UCSD-AML1 (cell line): ENCODE measurements around the gene PRCC.
"Not testable (repeated sequence)": the region's sequence is repeated elsewhere in the genome, so short reads cannot be mapped to it uniquely, and the experiment has no call there.

ENCODE experiments used
- DNase-seq: peaks from one replicate; lab custom pipeline; 2025; ENCODE audit not compliant: unreplicated experiment; lab: John Stamatoyannopoulos, UW

PRCC gene

DNA sequence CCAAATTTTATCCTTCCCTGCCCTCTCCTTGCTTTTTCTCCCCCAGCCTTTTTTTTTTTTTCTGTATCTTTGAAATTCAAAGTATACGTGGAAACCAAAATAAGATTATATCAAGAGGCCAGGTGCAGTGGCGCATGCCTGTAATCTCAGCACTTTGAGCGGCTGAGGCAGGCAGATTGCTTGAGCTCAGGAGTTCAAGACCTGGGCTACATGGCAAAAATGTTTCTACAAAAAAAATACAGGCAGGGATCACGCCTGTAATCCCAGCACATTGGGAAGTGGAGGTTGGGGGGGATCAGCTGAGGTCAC is 6.6 kb upstream of the PRCC start:
- DNase-seq: no peak

- DNase-seq: not testable (repeated sequence)
Observed at GRCh38 chr1:156765136-156765535, 2.2 kb upstream of the PRCC start.

DNA sequence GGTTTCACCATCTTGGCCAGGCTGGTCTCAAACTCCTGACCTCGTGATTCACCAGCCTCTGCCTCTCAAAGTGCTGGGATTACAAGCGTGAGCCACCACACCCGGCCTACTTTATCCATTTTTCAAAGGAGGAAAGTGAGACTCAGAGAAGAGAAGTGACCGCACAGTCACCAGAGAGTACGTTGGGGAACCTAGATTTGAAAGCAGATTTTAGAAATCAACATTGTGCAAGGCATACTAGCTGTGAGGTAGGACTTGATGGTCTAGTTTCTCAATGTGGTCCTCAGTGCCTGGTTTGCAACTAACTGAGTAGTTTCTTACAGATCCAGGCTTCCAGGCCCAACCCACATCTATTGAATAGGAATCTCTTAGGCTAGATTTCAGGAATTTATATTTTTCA is 1.7 kb upstream of the PRCC start:
- DNase-seq: no peak

DNA sequence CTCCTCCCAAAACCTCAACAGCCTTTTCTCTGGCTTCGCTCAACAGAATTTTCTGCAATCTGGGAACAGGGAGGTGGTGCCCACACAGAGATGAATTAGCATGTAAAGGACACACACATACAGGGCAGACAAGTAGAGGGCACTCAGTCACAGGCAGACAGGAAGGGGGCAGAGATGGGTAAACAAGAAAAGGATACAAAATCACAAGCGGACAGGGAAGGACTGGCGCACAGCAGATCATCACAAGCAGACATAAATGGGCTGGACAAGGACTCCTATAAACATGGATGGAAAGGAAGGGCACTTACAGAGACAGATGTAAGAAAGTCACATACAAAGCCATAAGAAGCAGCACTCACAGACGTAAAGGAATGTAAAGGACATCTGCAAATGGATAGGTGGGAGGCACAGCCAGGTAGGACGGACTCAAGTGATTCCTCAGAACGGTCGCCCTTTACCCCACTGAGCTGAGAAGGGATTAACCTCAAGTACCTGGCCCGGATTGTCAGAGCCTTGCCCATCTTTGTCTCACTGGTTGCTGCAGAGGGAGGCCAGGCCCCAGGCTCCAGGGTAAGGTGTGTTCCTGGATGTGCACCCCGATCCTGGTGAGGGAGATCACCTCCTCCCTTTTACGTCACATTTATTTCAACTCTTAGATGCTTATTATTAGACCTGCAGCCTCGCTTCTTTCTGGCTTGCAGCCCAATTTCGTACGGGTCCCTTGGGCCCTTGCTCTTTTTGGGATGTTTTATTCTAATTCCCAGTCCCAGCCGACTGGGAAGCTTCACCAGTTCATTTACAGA is 836 bp upstream of the PRCC start:
- DNase-seq: no peak

DNA sequence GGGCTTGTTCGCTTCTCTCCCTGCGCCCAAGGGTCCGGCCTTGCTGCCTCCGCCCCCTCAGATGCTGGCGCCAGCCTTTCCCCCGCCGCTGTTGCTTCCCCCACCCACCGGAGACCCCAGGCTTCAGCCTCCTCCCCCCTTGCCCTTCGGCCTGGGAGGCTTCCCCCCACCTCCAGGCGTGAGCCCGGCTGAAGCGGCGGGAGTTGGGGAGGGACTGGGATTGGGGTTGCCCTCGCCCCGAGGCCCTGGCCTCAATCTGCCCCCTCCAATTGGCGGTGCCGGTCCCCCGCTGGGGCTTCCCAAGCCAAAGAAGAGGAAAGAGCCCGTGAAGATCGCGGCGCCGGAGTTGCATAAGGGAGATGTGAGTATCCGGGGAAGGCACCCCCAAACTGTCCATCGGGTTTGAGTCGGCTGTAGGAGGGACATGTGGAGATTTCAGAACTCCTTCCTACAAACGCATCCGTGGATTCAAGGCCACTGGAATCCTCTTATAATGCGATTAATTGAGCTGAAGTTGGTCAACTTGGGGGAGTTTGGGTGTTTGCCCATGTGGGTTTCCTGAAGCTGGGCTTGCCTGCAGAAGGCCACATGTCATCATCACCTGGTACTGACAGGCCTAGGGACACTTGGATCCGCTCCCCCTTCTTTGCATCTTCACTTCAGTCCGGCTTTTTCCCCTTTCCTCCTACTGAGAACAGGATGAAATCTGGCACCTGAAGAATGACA is 707 bp downstream of the PRCC start:
- DNase-seq: no peak

DNA sequence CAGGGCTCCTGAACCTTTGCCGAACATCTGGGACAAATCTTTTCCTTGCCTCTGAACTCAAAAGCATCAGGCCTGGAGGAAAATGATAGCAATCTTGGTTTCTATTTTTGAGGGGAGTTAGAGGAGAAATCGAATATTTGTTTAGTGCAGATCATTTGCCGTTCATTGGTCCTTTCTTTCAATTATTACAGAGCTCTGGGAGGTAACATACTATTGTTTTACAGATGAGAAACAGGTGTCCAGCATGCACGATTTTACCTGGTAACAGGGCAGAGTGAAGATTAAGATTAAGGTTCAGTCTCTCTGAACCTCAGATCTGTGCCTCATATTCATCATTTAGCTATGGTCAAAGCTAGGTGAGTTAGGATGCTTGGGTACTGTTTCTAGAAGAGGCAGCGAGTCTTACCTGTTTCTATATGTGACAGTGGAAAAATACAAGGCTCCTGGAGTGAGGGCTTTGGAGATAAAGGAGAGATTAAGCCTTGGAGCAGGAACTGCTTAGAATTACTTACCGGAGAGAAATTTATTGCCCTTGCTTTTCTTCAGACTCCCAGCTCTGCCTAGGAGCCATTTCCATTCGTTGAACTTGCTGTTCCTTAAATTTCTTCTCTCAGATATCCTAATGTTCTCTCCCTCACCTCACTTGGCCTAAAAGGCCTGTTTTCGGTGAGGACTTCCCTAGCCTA is 1.4 kb downstream of the PRCC start:
- no peak for DNase-seq

GRCh38 chr1:156772222-156772621 is 4.9 kb downstream of the PRCC start:
- DNase-seq: no peak

- no peak for DNase-seq
Observed at GRCh38 chr1:156772728-156773497, 5.6 kb downstream of the PRCC start.

- no peak for DNase-seq
Observed at GRCh38 chr1:156773607-156774006, 6.3 kb downstream of the PRCC start.

DNA sequence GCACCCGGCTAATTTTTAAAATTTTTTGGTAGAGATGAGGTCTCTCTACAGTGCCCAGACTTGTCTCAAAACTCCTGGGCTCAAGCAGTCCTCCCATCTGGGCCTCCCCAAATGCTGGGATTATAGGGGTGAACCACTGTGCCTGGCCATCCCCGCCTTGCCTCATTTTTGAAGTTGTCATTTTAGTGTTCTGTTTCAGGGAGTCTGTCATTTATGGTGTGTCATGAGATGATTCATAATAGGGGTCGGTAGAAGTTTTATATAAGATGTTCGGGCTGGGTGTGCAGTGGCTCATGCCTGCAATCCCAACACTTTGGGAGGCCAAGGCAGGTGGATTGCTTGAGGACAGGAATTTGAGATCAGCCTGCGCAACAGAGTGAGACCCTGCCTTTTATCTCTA is 8.5 kb downstream of the PRCC start:
- no peak for DNase-seq

GRCh38 chr1:156776942-156777341 is 9.6 kb downstream of the PRCC start:
- no peak for DNase-seq

DNA sequence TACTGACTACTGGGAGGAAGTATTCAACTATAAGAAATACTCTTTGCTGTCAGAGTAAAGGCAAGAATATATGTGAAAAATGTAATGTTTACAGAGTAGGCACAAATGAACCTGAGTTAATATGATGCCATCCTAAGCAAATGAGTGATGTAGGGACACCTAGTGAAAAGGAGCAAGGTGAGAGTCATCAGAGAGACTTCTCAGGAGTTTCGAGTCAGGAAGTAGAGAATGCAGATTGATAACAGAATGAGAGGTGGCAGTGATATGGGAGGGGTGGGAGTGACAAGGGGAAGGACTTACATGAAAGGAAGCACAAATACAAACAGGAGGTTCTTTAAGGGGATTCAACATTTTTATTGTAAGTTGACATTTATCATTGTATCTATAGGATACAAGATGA is 10.2 kb downstream of the PRCC start:
- DNase-seq: no peak

- no peak for DNase-seq
Observed at GRCh38 chr1:156781585-156782186, 14.4 kb downstream of the PRCC start.

GRCh38 chr1:156785458-156785857 is 18.1 kb downstream of the PRCC start:
- no peak for DNase-seq

DNA sequence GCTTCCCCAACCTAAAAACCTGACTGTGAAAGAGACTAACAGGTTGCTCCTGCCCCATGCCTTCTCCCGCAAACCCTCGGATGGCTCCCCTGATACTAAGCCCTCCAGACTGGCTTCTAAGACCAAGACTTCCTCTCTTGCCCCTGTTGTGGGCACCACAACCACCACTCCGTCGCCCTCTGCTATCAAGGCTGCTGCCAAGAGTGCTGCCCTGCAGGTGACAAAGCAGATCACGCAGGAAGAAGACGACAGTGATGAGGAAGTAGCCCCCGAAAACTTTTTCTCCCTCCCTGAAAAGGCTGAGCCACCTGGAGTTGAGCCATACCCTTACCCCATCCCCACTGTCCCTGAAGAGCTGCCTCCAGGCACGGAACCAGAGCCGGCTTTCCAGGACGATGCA is 19.3 kb downstream of the PRCC start:
- no peak for DNase-seq

GRCh38 chr1:156788136-156788535 is 20.8 kb downstream of the PRCC start:
- no peak for DNase-seq

DNA sequence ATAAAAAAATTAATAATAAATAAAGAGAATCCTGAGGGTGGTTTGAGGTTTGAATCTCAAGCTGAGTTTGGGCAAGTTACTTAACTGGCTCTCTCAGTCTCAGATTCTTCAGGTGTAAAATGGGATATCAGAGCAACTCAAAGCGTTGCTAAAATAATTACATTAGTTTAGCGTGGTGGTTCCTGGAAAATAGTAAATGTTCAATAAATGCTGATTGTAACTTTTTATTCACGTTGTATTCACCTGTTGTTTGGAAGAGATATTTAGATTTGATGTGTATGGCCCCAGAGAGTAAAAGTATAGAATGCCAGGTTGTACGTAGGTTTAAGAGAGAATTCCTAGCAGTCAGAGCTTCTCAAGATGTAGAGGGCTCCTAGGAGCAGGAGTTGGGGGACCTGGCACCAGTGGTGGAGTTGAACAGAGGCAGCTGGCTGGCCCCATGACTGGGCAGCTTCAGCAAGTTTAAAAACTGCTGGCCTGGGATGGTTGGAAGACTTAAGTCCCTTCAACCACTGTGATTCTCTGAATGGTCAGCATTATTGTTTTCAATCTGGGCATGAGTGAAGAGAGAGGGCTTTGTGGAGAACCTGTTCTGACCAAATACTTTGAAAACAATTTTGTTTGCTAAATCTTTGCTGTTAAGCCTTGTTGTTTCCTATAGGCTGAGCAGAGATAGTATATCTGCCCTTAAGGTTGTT is 22.4 kb downstream of the PRCC start:
- no peak for DNase-seq

DNA sequence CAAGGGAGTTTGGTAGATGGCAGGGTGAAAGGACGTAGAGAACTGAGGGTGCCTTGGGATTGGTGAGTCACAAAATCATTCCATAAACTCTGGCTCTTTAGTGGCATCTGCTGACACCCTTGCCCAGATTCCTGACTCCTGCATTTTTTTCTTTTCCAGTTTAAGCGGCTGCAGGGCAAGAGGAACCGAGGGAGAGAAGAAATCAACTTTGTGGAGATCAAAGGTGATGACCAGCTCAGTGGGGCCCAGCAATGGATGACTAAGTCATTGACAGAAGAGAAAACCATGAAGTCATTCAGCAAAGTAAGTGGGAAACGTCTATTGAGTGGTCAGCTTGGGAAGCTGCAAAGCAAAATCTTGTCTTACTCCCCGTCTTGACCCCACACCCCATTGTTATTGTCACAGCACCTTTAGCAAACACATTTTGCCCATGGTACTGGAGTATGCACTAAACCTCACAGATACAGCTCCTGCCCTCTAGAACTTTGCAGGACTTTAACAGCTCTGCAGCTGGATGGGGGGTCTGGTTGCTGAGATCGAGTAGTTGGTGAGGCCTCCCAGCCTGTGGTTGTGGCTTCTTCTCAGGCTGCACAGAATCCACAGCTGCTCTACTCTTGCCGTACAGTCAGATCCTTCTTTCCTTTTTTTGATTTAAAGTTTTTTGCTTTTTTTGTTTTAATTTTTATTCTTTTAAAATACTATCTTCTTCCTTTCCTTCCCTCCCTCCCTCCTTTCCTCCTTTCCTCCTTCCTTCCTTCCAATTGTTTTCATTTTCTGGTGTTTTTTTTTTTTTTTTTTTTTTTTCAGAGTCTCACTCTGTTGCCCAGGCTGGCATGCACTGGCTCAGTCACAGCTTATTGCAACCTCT is 27.4 kb downstream of the PRCC start:
- DNase-seq: no peak

DNA sequence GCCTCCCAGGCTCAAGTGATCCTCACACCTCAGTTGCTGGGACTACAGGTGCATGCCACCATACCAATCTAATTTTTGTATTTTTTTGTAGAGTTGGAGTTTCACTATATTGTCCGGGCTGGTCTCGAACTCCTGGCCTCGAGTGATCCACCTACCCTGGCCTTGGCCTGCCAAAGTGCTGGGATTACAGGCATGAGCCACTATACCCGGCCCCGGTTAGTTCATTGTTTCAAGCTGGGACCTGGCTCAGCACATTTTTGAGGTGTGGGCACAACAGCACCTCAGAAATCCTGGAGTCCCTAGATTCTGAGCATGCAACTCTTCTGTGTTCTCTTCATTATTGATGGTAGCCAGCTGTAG is 28.0 kb downstream of the PRCC start:
- no peak for DNase-seq

DNA sequence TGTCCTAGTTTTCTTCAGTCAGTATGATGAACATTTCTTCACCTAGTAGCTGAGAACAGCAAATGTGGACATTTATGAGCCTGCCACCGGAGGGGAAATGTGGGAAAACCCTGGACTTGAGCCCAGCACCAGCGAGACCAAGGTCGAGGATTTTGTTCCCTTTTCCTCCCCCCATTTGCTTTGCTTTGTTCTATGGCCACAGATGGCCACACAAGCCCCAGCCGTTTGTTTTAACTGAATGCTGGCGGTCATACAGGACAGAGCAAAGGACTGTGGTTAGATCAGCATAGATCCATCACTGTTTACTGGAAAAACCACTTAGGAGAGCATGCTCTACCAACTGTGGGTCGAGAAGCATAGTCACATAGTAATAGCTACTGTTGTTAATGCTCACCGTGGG is 28.5 kb downstream of the PRCC start:
- no peak for DNase-seq
